ENCODE data around the gene SLCO3A1.

SLCO3A1 gene

DNA sequence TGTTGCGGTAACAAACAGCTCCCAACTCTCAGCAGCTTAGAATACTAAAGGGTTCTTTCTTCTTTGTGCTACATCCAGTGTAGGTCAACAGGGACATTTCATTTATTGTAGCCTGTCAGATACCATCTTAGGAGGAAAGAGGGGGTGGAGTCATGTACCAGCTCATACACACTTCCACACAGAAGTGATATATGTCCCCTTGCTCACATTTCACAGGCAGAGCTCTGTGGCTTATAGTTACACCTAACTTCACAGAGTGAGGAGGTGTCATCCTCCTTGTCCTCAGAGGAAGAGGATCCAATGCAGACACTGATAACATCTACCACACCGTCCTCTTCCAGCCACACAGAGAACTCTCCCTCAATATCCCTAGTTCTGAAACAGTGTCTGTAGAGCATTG lies 247.2 kb downstream of the SLCO3A1 start:
- no peak for DNase-seq (ENCODE audit: low spot score)

DNA sequence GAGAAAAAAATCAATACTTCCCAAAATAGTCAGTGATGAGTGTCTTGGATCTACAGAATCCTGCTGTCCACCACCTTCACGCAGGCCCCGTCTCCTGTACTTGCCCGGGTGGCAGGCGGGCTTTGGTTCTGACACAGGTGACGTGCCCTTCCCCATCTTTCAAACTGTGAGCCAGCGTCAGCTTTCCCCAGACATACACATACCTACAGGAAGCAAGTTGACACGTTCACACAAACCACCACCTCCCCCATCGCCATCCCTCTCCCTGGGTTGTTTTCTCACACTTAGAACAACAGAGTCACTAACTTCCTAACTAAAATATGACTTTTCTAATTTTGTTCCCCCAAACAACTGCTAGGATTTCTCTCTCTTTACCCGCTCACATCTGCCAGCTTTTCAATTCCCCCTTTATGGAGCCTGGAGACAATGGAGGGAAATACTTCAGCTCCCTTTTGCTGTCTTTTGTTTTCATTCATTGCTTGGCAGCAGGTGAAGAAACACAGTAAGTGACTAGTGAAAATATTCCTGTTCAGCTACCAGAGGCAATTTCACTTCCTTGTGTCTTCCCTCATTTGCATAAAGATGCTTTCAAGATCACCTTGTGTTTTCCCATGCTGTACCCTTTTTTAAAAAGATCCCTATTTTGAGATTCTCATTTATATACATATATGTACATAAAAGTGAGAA lies 248.3 kb downstream of the SLCO3A1 start:
- DNase-seq (ENCODE audit: low spot score): no peak

DNA sequence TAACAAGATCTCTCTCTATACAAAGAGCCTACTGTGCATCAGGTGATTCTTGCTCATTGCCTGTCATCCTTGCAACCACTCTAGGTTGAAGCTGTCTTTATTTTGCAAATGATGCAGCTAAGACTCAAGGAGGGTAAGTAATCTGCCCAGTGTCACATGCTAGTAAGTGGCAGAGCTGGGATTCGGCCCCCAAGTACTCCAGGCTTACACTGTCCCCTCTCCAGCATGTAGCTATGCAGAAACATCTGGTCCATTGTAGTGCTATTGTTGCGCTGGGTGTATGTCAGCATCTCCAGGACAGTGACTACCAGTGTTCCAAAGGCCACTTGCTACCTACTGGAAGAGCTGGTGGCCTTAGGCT lies 248.9 kb downstream of the SLCO3A1 start:
- no peak for DNase-seq (ENCODE audit: low spot score)

DNA sequence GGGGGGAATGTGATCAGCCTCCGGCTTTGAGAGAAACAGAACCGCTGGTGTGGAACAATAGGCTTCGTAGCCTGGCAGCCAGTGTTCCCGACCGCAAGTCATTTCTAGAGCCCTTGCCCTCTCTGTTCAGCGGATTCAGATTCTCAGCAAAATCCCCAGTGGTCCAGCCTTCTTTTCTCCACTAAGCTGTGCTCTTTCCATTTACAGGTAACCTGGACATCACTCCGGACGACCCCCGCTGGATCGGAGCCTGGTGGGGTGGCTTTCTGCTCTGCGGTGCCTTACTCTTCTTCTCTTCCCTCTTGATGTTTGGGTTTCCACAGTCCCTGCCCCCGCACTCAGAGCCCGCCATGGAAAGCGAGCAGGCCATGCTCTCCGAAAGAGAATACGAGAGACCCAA lies 250.6 kb downstream of the SLCO3A1 start:
- no peak for DNase-seq (ENCODE audit: low spot score)

DNA sequence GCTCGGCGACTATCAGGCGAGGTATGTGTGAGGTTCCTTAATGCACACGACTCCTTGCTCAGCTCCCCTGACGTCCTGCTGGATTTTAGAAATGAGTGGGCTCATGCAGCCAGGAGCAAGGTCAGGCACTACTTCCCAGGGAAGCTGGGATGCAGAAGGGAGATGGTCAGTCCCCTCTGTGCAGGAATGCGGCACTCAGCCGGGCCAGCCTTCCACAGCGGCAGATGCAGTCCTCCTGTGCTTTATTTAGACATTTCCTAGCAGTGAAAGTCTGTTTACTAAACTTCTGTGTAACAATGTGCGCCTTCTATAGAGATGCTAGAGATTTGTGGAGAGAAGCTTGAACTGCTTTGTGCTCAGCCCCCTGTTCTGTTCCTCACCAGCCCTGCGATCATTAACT lies 252.1 kb downstream of the SLCO3A1 start:
- no peak for DNase-seq (ENCODE audit: low spot score)

DNA sequence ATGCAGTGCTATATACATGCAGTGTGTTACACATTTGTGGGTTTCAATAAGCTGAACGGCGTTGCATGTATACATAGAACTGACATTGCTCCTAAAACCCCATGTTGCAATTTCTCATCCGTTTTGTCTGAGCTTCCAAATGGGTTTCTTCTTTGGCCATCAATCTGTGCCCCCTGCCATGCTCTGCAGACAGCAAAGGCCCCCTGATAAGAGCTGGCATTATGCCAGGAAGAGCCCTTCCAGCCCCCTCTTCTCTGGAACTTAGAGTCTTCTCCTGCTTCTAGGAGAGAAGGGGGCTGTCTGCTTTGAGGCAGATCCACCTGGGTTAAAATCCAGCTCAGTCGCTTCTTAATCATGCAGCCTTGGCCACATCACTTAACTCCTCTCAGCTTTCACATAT lies 254.0 kb downstream of the SLCO3A1 start:
- DNase-seq (ENCODE audit: low spot score): no peak

DNA sequence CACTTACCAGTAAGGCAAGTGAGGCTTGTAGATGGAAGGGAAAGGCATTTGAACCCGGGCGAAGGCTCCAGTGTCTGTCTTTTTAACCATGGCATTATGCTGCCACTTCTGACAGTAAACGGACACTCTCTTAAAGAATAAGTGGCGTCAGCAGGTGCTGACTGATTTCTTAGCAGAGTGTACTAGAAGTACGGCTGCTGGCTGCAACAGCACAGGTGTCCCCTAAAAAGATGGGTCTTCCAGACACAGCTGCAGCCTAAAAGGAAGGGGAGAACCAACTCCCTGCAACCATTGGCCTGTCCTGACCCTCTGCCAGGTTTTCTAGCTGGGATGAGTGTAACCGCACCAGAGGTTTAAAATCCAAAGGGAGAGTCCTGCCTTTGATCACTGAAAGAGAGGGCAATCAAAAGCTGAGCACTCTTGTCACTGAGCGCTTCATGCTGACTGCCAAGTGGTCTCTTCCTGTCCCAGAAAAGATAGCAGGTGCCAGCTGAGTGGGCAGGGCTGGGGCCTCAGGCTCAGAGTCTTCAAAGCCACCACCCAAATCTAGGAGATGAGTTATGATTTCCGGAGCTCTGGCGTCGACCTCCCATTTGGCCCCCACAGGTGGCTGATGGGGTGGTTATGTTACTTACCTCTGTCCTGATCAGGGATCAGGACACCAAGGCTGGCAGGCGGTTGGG lies 255.8 kb downstream of the SLCO3A1 start:
- DNase-seq (ENCODE audit: low spot score): no peak

DNA sequence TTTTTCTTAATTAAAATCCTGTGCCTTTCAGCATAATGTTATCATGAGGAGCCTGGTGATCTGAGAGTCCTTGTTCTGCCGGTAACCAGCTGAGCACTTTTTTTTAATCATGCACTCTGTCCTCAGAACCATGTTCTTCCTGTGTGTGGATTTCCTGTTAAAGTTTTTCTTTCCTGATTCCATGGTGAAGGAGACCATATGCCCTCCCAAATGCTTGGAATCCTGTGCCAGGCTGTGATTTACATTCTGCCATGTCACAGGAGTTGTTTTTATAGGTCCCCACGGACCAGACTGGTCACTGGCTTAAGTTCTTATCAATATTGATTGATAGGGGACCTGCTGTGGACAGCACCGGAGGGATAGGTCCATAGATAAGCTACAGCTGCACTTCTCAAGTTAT lies 257.8 kb downstream of the SLCO3A1 start:
- DNase-seq (ENCODE audit: low spot score): no peak

DNA sequence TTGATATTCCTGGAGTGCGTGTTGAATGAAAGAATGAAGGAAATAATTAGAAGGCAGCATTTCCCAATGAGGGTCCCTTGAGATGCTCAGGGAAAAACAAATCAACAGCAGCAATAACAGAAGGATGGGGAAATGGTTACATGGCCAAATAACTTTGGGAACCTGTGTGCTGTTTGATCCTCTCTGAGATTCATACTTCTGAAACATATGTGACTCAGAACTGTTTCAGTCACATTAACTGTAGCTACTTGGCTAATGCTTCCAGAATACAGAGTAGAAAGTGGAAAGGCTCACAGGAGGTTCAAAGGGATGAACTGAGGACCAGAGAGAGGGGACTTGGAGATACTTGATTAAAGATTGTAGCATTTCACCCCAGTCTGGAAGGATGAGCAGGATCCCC lies 258.2 kb downstream of the SLCO3A1 start:
- peak; percentile 34 for DNase-seq (ENCODE audit: low spot score)

DNA sequence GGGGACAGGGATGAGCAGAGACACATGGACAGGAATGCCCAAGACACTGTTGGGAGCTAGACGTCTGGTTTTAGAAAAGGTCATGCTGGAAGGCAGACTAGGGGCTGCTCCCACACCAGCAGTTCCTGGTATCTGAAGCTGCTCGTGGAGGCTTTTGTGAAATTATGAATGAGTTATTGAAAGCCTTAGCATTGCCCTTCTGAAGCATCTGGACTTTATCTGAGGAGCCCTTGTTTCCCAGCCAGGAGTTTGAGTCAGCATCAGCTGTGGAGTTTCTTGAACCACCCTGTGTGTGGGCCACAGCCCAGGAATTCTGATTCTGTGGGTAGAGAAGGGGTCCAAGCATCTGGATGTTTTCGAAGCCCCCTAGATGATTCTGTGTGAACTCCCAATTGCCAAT lies 258.7 kb downstream of the SLCO3A1 start:
- peak; percentile 76 for DNase-seq (ENCODE audit: low spot score)

DNA sequence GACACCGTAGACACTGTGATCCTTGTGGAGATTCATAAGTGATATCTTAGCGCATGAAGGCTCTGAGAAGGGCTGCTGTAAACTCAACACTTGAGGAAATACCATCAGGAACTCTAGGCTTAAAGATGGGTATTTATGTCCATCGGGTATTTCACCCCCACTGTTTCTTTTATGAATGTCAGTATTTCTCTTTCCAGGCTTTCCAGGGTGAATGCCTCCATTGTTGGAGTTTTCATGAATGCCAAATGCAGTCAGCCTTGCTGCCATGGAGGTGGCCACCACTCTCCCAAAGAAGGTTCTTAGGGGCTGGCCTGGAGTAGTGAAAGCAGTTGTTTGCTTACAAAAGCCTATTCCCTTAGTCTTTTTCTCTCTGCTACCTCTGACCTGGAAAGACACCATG lies 259.2 kb downstream of the SLCO3A1 start:
- no peak for DNase-seq (ENCODE audit: low spot score)

DNA sequence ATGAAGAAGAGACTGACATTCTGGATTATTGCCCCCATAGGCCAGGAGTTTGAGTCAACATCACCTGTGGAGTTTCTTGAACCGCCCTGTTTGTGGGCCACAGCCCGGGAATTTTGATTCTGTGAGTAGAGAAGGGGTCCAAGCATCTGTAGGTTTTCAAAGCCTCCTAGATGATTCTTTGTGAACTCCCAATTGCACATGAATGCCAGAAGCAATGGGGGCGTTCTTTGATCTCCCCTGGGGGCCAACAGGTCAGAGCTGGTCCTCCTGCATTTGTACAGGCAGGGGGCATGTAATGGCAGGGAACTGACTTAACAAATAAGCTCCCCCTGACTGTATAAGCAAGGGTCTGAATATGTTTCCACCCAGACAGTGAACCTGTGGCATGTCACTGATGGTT lies 260.3 kb downstream of the SLCO3A1 start:
- no peak for DNase-seq (ENCODE audit: low spot score)

DNA sequence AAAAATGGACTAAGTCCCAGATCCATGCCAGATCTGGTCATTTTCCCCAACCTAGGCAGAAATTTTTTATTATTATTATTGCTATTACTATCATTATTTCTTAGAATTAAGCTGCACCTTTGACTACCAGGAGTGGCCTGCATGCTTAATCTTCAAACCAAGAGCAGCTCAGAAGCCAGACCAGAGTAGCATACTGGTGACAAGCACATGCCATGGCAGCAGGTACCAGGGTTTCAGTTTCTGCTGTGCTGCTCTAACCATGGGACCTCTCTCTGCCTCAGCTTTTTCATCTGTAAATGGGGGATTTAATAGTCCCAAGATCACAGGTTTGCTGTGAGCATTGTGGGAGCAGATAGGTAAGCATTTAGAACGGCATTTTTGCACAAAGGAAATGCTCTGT lies 262.3 kb downstream of the SLCO3A1 start:
- no peak for DNase-seq (ENCODE audit: low spot score)

DNA sequence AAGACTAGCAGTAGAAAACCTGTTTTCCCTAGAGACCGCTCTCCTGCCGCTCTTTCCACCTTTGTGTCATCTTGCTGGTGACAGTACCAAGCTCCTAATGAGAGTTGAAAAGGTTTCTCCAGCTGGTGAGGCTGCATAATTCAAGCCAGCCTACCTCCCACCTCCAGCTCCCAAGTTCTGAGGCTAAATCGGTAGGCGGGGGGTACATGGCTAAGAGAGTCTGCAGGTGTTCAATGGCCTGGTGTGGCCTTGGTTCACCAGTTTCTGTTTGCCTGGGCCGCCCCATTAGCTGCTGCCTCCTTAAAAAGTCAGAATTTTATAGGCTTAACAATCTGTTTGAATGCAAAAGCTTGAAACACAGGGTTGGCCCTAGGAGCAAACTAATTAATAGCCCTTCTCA lies 262.8 kb downstream of the SLCO3A1 start:
- no peak for DNase-seq (ENCODE audit: low spot score)

DNA sequence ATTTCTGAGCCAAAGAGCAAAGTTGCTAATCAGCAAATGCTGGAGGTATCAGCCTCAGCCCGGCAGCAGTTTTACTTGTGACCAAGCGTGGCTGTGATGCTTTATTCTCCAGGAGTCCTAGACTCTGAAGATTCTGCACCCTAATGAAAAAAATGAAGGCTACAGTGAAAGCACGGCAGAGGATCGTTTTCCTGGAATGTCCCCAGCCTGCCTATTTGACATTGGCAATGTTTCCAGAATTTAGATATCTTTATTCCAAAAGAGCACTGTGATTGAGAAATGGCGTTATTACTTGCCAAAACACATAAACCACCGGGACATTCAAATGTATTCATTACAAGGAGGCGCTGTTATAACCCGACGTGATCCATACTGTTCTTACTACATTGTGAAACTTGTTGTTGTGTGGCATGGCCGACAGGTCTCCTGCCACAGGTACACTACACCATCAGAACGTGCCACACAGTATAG lies 263.8 kb downstream of the SLCO3A1 start:
- peak; percentile 25 for DNase-seq (ENCODE audit: low spot score)

DNA sequence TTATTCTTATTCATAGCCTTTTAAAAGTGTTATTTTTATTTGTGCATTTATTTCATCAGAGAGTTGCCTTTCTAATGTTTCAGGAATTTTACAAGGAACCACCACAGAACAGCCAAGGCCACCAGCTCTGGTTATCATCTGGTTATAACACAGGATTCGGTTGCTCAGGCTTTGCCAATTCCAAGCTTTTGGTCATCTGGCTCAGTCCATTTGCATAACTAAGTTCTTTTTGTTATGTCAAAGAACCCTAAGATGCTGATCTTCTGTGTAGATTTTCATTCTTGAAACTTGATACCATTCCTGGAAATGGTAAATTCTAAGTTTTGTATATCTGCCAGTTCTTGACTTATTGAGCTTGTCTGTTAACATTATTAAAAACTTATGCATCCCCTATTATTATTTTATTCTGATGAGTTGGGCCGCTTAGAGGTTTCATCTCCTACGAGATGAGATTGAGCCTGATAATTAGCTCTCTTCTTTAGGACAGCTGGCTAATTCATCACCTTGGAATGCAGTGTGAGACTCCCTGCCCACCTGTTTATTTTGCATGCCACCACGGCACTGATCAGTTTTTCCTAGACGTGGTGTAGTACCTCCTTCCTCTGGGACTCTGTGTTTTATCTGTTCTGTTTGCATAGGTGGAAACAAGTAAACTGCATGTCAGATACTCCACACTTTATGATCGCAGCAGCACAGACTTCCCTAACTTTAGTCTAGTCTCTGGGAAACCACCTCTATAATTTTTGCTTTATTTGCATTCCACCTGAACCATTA lies 264.8 kb downstream of the SLCO3A1 start:
- peak; percentile 64 for DNase-seq (ENCODE audit: low spot score)

DNA sequence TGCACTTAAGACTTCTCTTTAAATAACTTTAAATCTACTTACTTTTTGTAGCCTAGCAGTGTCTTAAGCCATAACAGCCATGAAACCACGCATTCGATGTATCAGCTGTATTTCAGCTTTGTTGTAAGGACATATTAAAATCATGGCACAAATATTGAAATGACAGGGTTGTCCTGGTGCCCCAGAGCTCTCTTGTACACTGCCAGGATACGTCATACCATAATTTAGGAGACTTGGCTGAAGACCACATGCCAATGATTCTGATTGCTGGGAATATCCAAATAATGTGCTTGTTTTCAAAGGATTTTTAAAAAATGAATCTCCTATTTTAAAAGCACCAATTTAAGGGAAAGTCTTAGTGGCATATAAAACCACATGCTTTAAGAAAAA lies 265.4 kb downstream of the SLCO3A1 start:
- no peak for DNase-seq (ENCODE audit: low spot score)

DNA sequence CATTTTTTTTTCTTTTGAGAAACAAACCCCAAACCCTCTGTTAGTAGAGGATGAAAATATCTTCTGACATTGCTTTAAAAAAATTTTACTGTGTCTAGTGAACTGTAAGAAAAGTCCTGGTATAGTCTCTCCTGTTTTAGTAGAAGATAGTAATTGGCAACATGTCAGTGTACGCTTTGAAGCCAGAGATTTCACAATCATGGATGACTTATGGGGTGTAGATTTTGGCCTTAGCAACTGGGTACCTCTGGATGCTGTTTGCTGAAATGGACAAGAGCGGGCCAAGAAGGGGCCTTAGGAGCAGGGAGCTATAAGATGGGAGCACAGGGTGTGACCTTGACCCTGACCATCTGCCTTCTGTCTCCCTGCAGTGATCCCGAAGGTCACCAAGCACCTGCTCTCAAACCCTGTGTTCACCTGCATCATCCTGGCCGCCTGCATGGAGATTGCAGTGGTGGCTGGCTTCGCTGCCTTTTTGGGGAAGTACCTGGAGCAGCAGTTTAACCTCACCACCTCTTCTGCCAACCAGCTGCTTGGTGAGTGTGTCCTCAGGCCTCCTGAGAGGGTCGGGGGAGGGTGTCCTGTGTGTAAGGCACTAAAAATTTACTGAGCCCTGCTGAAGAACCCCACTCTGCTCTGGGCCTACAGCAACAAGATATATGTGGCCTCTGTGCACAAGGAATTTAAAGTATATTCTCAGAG lies 266.7 kb downstream of the SLCO3A1 start:
- no peak for DNase-seq (ENCODE audit: low spot score)

DNA sequence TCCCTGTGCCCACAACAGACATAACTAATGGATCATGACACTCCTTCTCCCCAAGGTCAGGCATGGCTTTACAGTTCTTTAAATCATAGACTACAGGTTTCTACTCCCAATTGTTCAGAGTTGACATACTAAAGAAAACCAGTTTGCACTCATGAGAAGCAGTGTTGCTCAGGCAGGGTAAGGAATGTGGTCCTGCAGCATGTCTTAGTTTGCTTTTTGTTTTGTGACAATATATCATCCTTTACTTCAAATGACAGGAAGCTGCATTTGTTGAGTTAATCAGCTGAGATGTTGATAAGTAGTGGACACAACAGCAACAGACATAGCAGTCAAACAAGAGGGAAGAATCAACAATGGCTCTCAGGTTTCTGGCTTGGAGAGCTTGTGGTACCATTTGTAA lies 267.5 kb downstream of the SLCO3A1 start:
- DNase-seq (ENCODE audit: low spot score): no peak

DNA sequence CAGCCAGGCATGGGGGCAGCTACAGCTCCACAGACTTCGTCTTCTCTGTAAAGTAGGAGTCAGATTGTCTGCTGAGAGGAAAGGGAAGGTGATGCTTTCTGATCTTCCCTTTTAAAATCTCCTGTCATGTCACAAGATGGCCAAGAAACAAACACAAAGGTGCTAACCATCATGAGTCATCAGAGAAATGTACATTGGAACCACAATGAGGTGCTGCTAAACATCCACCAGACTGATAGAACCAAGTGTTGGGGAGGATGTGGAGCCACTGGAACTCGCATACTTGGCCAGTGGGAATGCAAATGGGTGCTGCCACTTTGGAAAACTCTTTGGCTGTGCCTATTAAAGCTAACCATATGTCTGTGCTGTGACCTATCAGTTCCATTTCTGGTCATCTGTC lies 268.8 kb downstream of the SLCO3A1 start:
- DNase-seq (ENCODE audit: low spot score): no peak

DNA sequence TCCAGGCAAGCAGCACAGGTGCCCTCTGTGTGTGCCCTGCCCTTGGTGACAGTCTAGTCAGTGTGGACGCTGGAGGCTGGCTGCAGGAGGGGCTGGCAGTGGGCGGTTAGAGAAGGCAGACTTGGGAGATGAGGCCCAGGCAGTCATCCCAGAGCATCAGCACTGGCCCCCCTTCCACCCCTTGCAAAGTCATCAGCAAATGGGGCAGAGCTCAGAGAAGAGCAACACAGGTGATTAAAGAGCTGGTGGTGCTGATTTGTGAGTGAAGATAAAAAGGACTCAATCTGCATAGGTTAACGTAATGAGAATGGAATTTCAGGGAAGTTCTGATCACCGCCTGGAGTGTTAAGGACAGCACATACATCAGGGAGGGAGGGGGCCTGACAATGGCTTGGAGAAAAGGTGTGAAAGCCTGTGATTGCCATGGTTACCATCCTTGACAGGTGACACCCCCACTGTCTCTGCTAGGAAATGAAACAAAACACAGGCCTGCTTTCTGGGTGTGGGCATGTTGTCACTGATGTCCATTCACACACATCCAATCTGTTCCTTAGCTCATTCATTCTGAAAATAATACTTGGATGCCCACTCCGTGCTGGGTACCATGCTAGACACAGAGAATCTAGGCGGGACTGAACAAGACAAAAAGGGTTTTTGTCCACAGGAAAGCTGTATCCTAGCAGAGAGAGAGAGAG lies 270.6 kb downstream of the SLCO3A1 start:
- DNase-seq (ENCODE audit: low spot score): no peak

DNA sequence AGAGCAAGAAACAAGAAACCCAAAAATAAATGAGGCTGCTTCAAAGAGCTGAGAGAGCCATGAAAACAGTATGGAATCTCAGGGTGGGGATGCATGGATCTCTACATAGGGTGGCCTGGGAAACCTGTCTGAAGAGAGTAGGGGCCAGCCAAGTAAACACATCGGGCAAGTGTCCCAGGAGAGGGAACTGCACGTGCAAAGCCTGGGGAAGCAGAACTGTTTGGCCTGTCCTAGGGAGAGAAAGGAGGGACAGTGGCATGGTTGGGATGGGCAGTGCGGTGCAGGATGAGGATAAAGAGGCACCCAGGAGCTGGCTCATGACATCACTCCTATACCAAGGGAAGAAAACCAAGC lies 271.1 kb downstream of the SLCO3A1 start:
- no peak for DNase-seq (ENCODE audit: low spot score)
